Esophagus squamous epithelium (tissue), 4 donors: ENCODE measurements around the gene ELOVL6.

Source experiments
- CTCF ChIP-seq, 6 experiments: fragments of 450-650 bp in 4 of 6; fragments of 200-600 bp in 2 of 6; sonication (generic) in 2 of 6; IDR thresholded peaks; one replicate each; pipeline ENCODE4 v1.5.1; 2016 to 2019; ENCODE audit warnings: antibody characterized with exemption in 6 of 6, mild to moderate bottlenecking in 4 of 6, moderate library complexity in 4 of 6
- POLR2A ChIP-seq, 4 donors: fragments of 450-650 bp; IDR thresholded peaks; one replicate each; pipeline ENCODE4 v1.6.1; 2017; ENCODE audit warnings: antibody characterized with exemption in 4 of 4, mild to moderate bottlenecking in 4 of 4, moderate library complexity in 3 of 4

- TF ChIP-seq CTCF (IDR thresholded peaks at IDR 0.05) (no peak), POLR2A (IDR thresholded peaks at IDR 0.05) (no peak)
These were observed 109.7 kb downstream of the ELOVL6 start for GRCh38 chr4:110088670-110089069.
